Mesothelial cell of epicardium (in vitro differentiated cells): Measurements from ENCODE around the gene CPNE8. TPM values are rescaled to one million over a fixed set of nuclear protein-coding genes. Genes with fewer than 3 reads are reported as not detected.

ENCODE experiments used
- DNase-seq, 2 experiments: peaks; one replicate each; pipeline ENCODE4 v3.0.0; 2021; ENCODE audit warnings: low spot score in 2 of 2; ENCODE audit not compliant: unreplicated experiment in 2 of 2
- H3K27ac Mint-ChIP-seq: 2 replicates; pipeline ENCODE4 v1.8.0; 2021; ENCODE audit warnings: mixed read lengths
- H3K27me3 Mint-ChIP-seq: 2 replicates; pipeline ENCODE4 v1.8.0; 2021; ENCODE audit warnings: low read depth, mixed read lengths
- H3K36me3 Mint-ChIP-seq: 2 replicates; pipeline ENCODE4 v1.8.0; 2021; ENCODE audit warnings: mixed read lengths
- H3K4me1 Mint-ChIP-seq: 2 replicates; pipeline ENCODE4 v1.8.0; 2021; ENCODE audit warnings: mixed read lengths
- H3K4me3 Mint-ChIP-seq: 2 replicates; pipeline ENCODE4 v1.8.0; 2021; ENCODE audit warnings: mild to moderate bottlenecking, moderate library complexity, mixed read lengths
- H3K9me3 Mint-ChIP-seq: 2 replicates; pipeline ENCODE4 v1.8.0; 2021; ENCODE audit warnings: mixed read lengths
- CTCF ChIP-seq: fragments of 200-600 bp; sonication (generic); IDR thresholded peaks from one replicate; pipeline ENCODE4 v1.5.0; 2021; ENCODE audit warnings: antibody characterized with exemption; ENCODE audit not compliant: unreplicated experiment
- total RNA-seq: library from RNA; stranded (reverse); gene quantifications from 3 replicates; pipeline ENCODE4 v1.2.1, GENCODE V29; 2021

The CPNE8 gene
- total RNA-seq, 1 donor from 2014 or later: 8.8 TPM

- H3K27ac Mint-ChIP-seq: no peak overlapping the region
- no peak for TF ChIP-seq CTCF
- DNase-seq: no peak
- H3K36me3 Mint-ChIP-seq: no peaks in the 10 kb centered on the region
- H3K9me3 Mint-ChIP-seq: peaks cover 7% of the 10 kb centered on the region
- H3K27me3 Mint-ChIP-seq: peaks cover 6% of the 10 kb centered on the region
- no peak overlapping the region for H3K4me3 Mint-ChIP-seq
- H3K4me1 Mint-ChIP-seq: no peaks in the 10 kb centered on the region
These were observed 26.9 kb upstream of the CPNE8 start for GRCh38 chr12:38932320-38932719.

GRCh38 chr12:38931461-38931860 lies 26.1 kb upstream of the CPNE8 start:
- no peak overlapping the region for H3K4me3 Mint-ChIP-seq
- peaks cover 2% of the 10 kb centered on the region for H3K9me3 Mint-ChIP-seq
- TF ChIP-seq CTCF: no peak
- H3K27me3 Mint-ChIP-seq: peaks cover 6% of the 10 kb centered on the region
- no peak for DNase-seq
- no peaks in the 10 kb centered on the region for H3K4me1 Mint-ChIP-seq
- H3K36me3 Mint-ChIP-seq: no peaks in the 10 kb centered on the region
- H3K27ac Mint-ChIP-seq: no peak overlapping the region

GRCh38 chr12:38930990-38931389 lies 25.6 kb upstream of the CPNE8 start:
- H3K36me3 Mint-ChIP-seq: no peaks in the 10 kb centered on the region
- H3K4me1 Mint-ChIP-seq: no peaks in the 10 kb centered on the region
- peaks cover 6% of the 10 kb centered on the region for H3K27me3 Mint-ChIP-seq
- TF ChIP-seq CTCF: no peak
- no peak overlapping the region for H3K27ac Mint-ChIP-seq
- DNase-seq: no peak
- no peaks in the 10 kb centered on the region for H3K9me3 Mint-ChIP-seq
- H3K4me3 Mint-ChIP-seq: no peak overlapping the region

- Mint-ChIP-seq H3K4me3 (no peak overlapping the region), H3K4me1 (no peaks in the 10 kb centered on the region), H3K27ac (no peak overlapping the region), H3K27me3 (peaks cover 6% of the 10 kb centered on the region), H3K9me3 (no peaks in the 10 kb centered on the region), H3K36me3 (no peaks in the 10 kb centered on the region)
- no peak for TF ChIP-seq CTCF
- no peak for DNase-seq
These were observed 21.1 kb upstream of the CPNE8 start for GRCh38 chr12:38926501-38926900.

- Mint-ChIP-seq H3K4me1 (no peaks in the 10 kb centered on the region), H3K27me3 (no peaks in the 10 kb centered on the region), H3K36me3 (no peaks in the 10 kb centered on the region), H3K9me3 (peaks cover 4% of the 10 kb centered on the region), H3K4me3 (no peak overlapping the region), H3K27ac (no peak overlapping the region)
- DNase-seq: no peak
- peak; percentile 59 for TF ChIP-seq CTCF
These were observed 15.8 kb upstream of the CPNE8 start for GRCh38 chr12:38921025-38921677.

- Mint-ChIP-seq H3K27me3 (no peaks in the 10 kb centered on the region), H3K9me3 (peaks cover 4% of the 10 kb centered on the region)
- TF ChIP-seq CTCF: no peak
These were observed 13.8 kb upstream of the CPNE8 start for GRCh38 chr12:38919191-38919590.

More at GRCh38 chr12:38919191-38919590, 13.8 kb upstream of the CPNE8 start:
- H3K4me1 Mint-ChIP-seq: no peaks in the 10 kb centered on the region
- no peak overlapping the region for H3K27ac Mint-ChIP-seq
- no peaks in the 10 kb centered on the region for H3K36me3 Mint-ChIP-seq
- DNase-seq: no peak
- H3K4me3 Mint-ChIP-seq: no peak overlapping the region
